B cell (primary cell): ENCODE data around the gene GSDMA.

Source experiments
- CTCF ChIP-seq: fragments of 200-600 bp; IDR thresholded peaks from one replicate; pipeline ENCODE4 v1.8.0; 2022; ENCODE audit warnings: antibody characterized with exemption, mild to moderate bottlenecking
- EZH2 ChIP-seq: IDR thresholded peaks from 2 replicates; pipeline ENCODE4 v1.6.1; 2012; ENCODE audit warnings: borderline replicate concordance, low read depth, mild to moderate bottlenecking, moderate library complexity, low read length; ENCODE audit not compliant: insufficient read depth, poor library complexity, severe bottlenecking

GRCh38 chr17:40025559-40025958 is 62.8 kb downstream of the GSDMA start:
- no peak for TF ChIP-seq EZH2
- TF ChIP-seq CTCF, result no peak
